ENCODE results near the gene SLC22A31. TPM values are rescaled to one million over a fixed set of nuclear protein-coding genes. Genes with fewer than 3 reads are reported as not detected.

SLC22A31 gene
- total RNA-seq, 1 experiment from 2014 or later, result not detected

DNA sequence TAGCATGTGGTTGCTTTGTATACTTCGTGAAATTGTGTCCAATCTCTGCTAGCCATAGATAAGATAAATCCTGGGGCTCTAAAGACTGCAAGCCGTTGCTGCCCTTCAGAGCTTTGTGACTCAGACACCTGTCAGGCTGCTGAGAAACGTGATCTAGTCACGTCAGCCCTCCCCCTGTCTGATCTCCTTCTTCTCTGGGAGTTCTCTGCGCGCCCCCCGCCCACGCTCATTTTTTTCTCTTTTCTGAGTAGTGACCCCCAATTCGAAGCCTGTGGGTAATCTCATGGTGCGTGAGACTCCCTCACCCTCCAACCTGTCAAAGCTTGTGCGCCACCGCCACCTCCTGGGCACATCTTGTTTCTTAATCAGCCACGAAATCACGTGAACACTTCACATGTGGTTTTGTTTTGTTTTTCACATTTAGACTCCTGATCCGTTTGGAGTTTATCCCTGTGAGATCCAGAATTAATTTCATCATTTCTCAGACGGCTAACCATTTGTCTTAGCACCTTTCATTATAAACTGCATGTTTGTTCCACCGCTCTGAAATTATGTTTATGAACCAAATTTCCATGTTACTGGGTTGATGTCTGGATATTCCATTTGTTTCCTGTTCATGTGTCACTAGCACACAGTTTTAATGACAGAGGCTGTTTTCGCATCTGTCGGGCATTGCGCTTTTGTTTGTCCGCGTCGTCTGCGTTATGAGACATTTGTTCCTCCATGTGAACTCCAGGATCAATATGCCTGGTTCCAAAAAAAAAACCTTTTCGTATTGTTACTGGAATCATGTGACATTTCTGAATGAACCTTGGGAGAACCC lies 16.2 kb upstream of the SLC22A31 start:
- DNase-seq (ENCODE audit: low spot score), result peak; percentile 73

DNA sequence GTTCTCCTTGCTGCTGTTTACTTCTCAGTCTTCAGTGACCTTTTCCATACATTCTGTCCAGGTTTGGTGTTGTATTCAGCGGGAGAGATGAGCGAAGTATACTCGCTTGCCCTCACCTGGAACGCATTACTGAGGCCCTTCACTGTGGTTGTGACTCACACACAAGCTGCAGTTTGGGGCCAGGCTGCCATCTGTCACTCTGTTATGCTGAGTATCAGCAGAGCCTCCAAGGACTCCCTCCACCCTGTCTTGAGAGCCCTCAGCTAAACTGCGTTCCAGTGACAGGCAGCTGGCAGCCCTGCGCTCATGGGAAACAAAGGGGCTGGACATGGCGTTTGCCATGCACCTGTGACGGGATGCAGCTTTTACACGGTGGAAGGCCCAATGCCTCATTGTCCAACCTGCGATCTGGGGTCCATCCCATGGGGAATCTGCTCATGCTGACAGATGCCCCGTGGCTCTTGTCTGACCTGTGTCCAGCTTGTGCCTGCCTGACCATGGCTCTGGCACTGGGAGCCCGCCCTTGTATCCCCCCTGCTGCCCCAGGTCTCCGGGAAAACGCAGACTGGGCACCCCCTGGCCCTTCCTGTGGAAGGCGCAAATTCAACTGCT lies 10.7 kb upstream of the SLC22A31 start:
- DNase-seq (ENCODE audit: low spot score), result peak; percentile 10

GRCh38 chr16:89210165-89210903 lies 10.0 kb upstream of the SLC22A31 start:
- DNase-seq (ENCODE audit: low spot score), result no peak

GRCh38 chr16:89209522-89210044 lies 9.2 kb upstream of the SLC22A31 start:
- DNase-seq (ENCODE audit: low spot score), result no peak

GRCh38 chr16:89207993-89208392 lies 7.7 kb upstream of the SLC22A31 start:
- no peak for DNase-seq (ENCODE audit: low spot score)

GRCh38 chr16:89202422-89203215 lies 2.3 kb upstream of the SLC22A31 start:
- DNase-seq (ENCODE audit: low spot score), result no peak

DNA sequence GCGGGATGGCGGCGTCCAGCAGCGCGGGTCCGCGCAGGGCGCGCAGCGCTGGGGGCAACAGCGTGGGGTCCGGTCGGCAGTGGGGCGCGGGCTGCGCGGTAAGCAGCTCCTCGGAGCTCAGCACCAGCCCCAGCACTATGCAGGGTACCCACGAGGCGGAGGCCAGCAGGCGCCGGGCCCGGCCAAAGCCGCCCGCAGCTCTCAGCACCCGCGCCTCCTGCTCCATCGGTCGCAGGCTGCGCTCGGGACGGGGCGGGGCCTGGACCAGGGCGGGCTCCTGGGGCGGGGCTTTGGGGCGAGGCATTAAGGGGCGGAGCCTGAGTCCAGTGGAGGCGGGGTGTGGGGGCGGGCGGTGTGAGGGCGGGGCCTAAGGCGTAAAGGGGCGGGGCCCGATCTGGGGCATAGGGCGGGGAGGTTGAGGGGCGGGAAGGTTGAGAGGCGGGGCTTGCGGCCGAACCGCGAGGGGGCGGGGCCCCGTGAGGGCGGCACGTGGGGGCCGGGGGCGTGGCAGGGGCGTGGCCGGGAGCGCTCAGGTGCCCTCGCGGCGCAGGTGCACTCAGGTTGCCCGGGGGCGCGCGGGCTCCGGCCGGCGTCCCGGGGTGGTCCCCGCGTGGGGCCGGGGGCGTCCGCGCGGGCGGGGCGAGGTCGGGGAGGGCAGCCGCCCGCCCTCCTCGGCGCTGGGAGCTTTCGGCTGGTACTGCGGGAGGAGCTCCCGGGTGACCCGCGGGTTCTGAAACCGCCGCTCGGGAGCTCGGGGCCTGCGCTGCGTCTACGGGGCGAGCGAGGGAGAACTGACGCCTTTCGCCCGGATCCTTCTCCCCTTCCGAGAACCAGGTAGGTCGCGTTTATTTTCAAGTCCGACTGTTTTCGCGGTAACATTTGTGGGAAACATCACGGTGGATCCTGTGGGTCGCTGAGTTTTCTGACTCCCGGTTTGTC lies 1.4 kb upstream of the SLC22A31 start:
- no peak for DNase-seq (ENCODE audit: low spot score)

GRCh38 chr16:89200850-89201411 lies 594 bp upstream of the SLC22A31 start:
- no peak for DNase-seq (ENCODE audit: low spot score)

GRCh38 chr16:89199241-89200123 lies 855 bp downstream of the SLC22A31 start:
- no peak for DNase-seq (ENCODE audit: low spot score)

- DNase-seq (ENCODE audit: low spot score), result no peak
Observed at GRCh38 chr16:89198417-89199240, 1.7 kb downstream of the SLC22A31 start.

- peak; percentile 22 for DNase-seq (ENCODE audit: low spot score)
Observed at GRCh38 chr16:89197633-89198416, 2.5 kb downstream of the SLC22A31 start.

- no peak for DNase-seq (ENCODE audit: low spot score)
Observed at GRCh38 chr16:89197033-89197632, 3.2 kb downstream of the SLC22A31 start.

DNA sequence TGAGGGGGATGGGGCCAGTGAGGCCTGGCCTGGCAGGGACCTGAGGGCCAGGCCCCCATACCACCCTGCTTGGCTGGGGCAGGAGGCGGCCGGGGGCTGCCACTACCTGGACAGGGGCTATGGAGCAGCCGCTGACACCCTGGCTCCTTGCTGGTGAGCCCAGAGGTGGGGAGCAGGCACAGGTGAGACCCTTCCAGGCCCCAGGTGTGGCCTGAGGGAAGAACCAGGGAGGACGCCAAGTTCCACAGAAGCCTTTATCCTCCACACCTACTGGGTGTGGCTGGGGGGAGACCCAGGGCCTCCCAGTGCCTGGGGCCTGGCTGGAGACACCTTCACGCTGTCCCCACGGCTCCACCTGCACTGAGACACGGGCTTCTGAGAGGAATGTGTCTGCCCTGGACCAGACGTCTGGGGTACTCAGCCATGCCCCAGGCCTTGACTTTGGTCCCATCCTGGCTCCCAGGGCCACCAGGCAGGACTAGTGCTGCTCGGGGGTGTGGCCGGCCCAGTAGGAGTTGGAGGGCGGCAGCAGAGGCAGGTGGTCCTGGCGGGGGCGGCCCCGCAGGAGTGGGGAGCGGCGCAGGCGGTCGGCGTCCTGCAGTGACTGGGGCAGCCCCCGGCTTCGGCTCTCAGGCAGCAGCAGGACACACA lies 4.7 kb downstream of the SLC22A31 start:
- no peak for DNase-seq (ENCODE audit: low spot score)

GRCh38 chr16:89194340-89195311 lies 5.7 kb downstream of the SLC22A31 start:
- DNase-seq (ENCODE audit: low spot score), result no peak
